WTC11 (cell line): ENCODE measurements around the gene ADK. TPM values are rescaled to one million over a fixed set of nuclear protein-coding genes. Genes with fewer than 3 reads are reported as not detected.

Experiments used
- ATAC-seq: fragments of 200-7000 bp; cut with Tn5 transposase; 2 replicates; pipeline ENCODE4 v1.10.0; 2021; ENCODE audit warnings: mild to moderate bottlenecking, moderate library complexity
- CTCF ChIA-PET: fragments of 300-600 bp; sonication (Branson Sonifier 250); formaldehyde crosslinking; loops from one replicate; lab custom pipeline; 2021; ENCODE audit warnings: antibody characterized with exemption; lab: Charles Lee
- POLR2A ChIA-PET: fragments of 350-600 bp; sonication (Branson Sonifier 250); formaldehyde crosslinking; loops from one replicate; lab custom pipeline; 2021; ENCODE audit warnings: antibody characterized with exemption; lab: Charles Lee
- DNase-seq: peaks from one replicate; pipeline ENCODE4 v3.0.0; 2021; ENCODE audit warnings: low spot score
- H3K27ac Mint-ChIP-seq: 2 replicates; pipeline ENCODE4 v1.8.0; 2021; ENCODE audit warnings: mixed read lengths
- H3K27me3 Mint-ChIP-seq: 2 replicates; pipeline ENCODE4 v1.8.0; 2021; ENCODE audit warnings: low read depth, mild to moderate bottlenecking, moderate library complexity, mixed read lengths
- H3K36me3 Mint-ChIP-seq: 2 replicates; pipeline ENCODE4 v1.8.0; 2021; ENCODE audit warnings: mixed read lengths
- H3K4me1 Mint-ChIP-seq: 2 replicates; pipeline ENCODE4 v1.8.0; 2022; ENCODE audit warnings: mixed read lengths
- H3K4me3 Mint-ChIP-seq: 2 replicates; pipeline ENCODE4 v1.8.0; 2021; ENCODE audit warnings: mild to moderate bottlenecking, moderate library complexity, mixed read lengths
- H3K9me3 Mint-ChIP-seq: 2 replicates; pipeline ENCODE4 v1.8.0; 2021; ENCODE audit warnings: mixed read lengths
- CREB1 ChIP-seq: sonication (generic); formaldehyde crosslinking; IDR thresholded peaks from 2 replicates; pipeline ENCODE4 v1.8.0; 2023; ENCODE audit warnings: mild to moderate bottlenecking, missing genetic modification reagents
- FOXK1 ChIP-seq: sonication (generic); formaldehyde crosslinking; IDR thresholded peaks from 2 replicates; pipeline ENCODE4 v1.8.0; 2022; ENCODE audit warnings: mild to moderate bottlenecking, moderate library complexity, missing genetic modification reagents
- MXD4 ChIP-seq: fragments of 250-450 bp; sonication (Bioruptor Pico); IDR thresholded peaks from 2 replicates; pipeline ENCODE4 v1.8.0; 2021; ENCODE audit warnings: mild to moderate bottlenecking, moderate library complexity, borderline replicate concordance
- NFATC4 ChIP-seq: fragments of 250-450 bp; sonication (Bioruptor Pico); IDR thresholded peaks from 2 replicates; pipeline ENCODE4 v1.9.0; 2021; ENCODE audit warnings: mild to moderate bottlenecking
- NR1H2 ChIP-seq: sonication (generic); formaldehyde crosslinking; IDR thresholded peaks from 2 replicates; pipeline ENCODE4 v1.9.0; 2021; ENCODE audit warnings: mild to moderate bottlenecking, moderate library complexity, missing genetic modification reagents
- PREB ChIP-seq: sonication (generic); formaldehyde crosslinking; IDR thresholded peaks from 2 replicates; pipeline ENCODE4 v1.8.1; 2022; ENCODE audit warnings: mild to moderate bottlenecking, missing genetic modification reagents, moderate library complexity, borderline replicate concordance
- SMAD3 ChIP-seq: sonication (generic); formaldehyde crosslinking; IDR thresholded peaks from 2 replicates; pipeline ENCODE4 v1.8.0; 2022; ENCODE audit warnings: missing genetic modification reagents, mild to moderate bottlenecking, borderline replicate concordance
- ZBTB21 ChIP-seq: sonication (generic); formaldehyde crosslinking; IDR thresholded peaks from 2 replicates; pipeline ENCODE4 v1.8.1; 2023; ENCODE audit warnings: mild to moderate bottlenecking, missing genetic modification reagents, borderline replicate concordance
- ZNF138 ChIP-seq: sonication (generic); formaldehyde crosslinking; conservative IDR thresholded peaks from 2 replicates; pipeline ENCODE4 v1.8.1; 2022; ENCODE audit warnings: mild to moderate bottlenecking, moderate library complexity, missing genetic modification reagents
- ZNF219 ChIP-seq: sonication (generic); formaldehyde crosslinking; IDR thresholded peaks from 2 replicates; pipeline ENCODE4 v1.8.0; 2023; ENCODE audit warnings: missing genetic modification reagents, mild to moderate bottlenecking, borderline replicate concordance
- ZNF263 ChIP-seq: sonication (generic); formaldehyde crosslinking; IDR thresholded peaks from 2 replicates; pipeline ENCODE4 v1.8.1; 2022; ENCODE audit warnings: low read depth, mild to moderate bottlenecking, moderate library complexity, missing genetic modification reagents
- total RNA-seq: library from RNA; stranded (reverse); gene quantifications from 3 replicates; pipeline ENCODE4 v1.2.3, GENCODE V29; 2021
- TF ChIP-seq, protein P1 (sequence below): fragments of 250-450 bp; sonication (Bioruptor Pico); IDR thresholded peaks from 2 replicates; pipeline ENCODE4 v1.9.0; 2021; ENCODE audit warnings: mild to moderate bottlenecking, borderline replicate concordance
- TF ChIP-seq, protein P2 (sequence below): fragments of 200-600 bp; IDR thresholded peaks from 2 replicates; pipeline ENCODE4 v1.8.0; 2022; ENCODE audit warnings: antibody characterized with exemption
- TF ChIP-seq, protein P3 (sequence below): sonication (generic); formaldehyde crosslinking; conservative IDR thresholded peaks from 2 replicates; pipeline ENCODE4 v1.8.1; 2023; ENCODE audit warnings: mild to moderate bottlenecking, low read depth, missing genetic modification reagents, moderate library complexity

Gene ADK
- total RNA-seq, 1 experiment from 2014 or later: 32.7 TPM

DNA sequence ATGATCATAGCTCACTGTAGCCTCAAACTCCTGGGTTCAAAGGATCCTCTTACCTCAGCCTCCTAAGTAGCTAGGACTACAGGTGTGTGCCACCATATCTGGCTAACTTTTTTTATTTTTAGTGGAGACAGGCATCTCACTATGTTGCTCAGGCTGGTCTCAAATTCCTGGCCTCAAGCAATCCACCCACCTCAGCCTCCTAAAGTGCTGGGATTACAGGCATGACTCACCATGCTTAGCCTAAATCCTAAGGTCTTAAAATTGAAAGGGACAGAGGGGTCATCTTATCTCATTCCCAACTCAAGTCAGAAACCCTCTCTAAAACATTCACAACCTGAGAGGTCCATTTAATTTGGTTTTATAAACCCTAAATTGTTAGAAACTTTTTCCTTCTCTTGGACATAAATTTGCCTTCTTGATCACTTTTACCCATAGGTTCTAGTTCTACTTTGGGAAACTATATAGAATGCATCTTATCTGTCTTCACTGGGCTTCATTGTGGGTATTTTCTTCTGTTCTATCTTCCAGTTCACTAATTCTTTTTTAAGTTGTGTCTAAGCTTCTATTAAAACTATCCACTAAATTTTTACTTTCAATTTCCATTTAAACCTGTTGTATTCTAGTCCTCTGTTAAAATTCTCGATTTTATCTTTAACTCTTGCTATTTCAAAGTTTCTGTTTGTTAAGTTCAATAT, 492.0 kb downstream of the ADK start:
- CTCF ChIA-PET: no interaction called here

DNA sequence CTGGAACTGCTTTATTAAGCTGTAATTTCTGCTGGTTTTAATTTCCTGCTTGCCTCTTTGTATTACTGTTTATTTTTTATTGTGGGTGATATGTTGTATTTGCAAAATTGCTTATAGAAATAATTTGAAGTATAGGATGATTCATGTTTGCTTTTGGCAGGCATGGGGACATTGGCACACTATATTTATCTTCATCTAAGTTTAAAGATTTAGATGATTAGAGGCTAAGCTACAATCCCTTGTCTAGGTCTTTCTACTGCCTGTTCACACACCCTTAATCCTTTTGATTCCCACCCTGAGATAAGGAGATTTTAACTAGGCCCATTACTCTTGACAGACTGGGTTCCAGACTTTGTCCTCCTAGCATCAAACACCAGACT, 492.6 kb downstream of the ADK start:
- Mint-ChIP-seq H3K27me3 (no peaks in the 10 kb centered on the region), H3K4me3 (no peak overlapping the region), H3K27ac (no peak overlapping the region), H3K4me1 (peaks cover 29% of the 10 kb centered on the region), H3K36me3 (peaks cover 6% of the 10 kb centered on the region), H3K9me3 (peaks cover 7% of the 10 kb centered on the region)
- CTCF ChIA-PET: no interaction called here
- DNase-seq (no peak), ATAC-seq (no peak)
- no peak for TF ChIP-seq NR1H2 (CRISPR knock-in tag)
- no peak for TF ChIP-seq SMAD3
- TF ChIP-seq, protein P1, sequence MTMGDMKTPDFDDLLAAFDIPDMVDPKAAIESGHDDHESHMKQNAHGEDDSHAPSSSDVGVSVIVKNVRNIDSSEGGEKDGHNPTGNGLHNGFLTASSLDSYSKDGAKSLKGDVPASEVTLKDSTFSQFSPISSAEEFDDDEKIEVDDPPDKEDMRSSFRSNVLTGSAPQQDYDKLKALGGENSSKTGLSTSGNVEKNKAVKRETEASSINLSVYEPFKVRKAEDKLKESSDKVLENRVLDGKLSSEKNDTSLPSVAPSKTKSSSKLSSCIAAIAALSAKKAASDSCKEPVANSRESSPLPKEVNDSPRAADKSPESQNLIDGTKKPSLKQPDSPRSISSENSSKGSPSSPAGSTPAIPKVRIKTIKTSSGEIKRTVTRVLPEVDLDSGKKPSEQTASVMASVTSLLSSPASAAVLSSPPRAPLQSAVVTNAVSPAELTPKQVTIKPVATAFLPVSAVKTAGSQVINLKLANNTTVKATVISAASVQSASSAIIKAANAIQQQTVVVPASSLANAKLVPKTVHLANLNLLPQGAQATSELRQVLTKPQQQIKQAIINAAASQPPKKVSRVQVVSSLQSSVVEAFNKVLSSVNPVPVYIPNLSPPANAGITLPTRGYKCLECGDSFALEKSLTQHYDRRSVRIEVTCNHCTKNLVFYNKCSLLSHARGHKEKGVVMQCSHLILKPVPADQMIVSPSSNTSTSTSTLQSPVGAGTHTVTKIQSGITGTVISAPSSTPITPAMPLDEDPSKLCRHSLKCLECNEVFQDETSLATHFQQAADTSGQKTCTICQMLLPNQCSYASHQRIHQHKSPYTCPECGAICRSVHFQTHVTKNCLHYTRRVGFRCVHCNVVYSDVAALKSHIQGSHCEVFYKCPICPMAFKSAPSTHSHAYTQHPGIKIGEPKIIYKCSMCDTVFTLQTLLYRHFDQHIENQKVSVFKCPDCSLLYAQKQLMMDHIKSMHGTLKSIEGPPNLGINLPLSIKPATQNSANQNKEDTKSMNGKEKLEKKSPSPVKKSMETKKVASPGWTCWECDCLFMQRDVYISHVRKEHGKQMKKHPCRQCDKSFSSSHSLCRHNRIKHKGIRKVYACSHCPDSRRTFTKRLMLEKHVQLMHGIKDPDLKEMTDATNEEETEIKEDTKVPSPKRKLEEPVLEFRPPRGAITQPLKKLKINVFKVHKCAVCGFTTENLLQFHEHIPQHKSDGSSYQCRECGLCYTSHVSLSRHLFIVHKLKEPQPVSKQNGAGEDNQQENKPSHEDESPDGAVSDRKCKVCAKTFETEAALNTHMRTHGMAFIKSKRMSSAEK: no peak
- POLR2A ChIA-PET: no interaction called here

More for the DNA sequence above, 492.0 kb downstream of the ADK start:
- ATAC-seq: no peak
- H3K27me3 Mint-ChIP-seq: no peaks in the 10 kb centered on the region
- H3K9me3 Mint-ChIP-seq: peaks cover 7% of the 10 kb centered on the region
- no peak for TF ChIP-seq NFATC4 (CRISPR knock-in tag)
- TF ChIP-seq, all 79 proteins: peak for 0
- no peak overlapping the region for H3K27ac Mint-ChIP-seq
- no peak overlapping the region for H3K4me3 Mint-ChIP-seq
- peaks cover 6% of the 10 kb centered on the region for H3K36me3 Mint-ChIP-seq
- peaks cover 29% of the 10 kb centered on the region for H3K4me1 Mint-ChIP-seq
- POLR2A ChIA-PET: no interaction called here
- DNase-seq: no peak

DNA sequence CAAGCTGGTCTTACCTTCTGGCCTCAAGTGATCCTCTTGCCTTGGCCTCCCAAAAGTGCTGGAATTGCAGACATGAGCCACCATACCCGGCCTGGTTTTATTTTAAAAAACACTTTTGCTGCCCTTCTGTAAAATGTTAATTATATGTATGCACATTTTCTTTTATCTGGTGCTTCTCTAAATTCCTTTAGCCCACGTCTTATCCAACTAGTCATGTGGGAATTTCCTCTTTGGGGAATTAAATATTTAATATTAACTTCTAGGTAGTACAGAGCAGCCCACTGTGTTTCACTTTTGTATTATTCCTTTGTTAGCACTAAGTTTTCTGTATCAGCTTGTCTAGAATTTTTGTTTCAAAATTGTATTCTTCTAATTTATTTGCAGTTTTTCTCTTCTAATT, 493.7 kb downstream of the ADK start:
- CTCF ChIA-PET: no interaction called here
- Mint-ChIP-seq H3K9me3 (peaks cover 7% of the 10 kb centered on the region), H3K27me3 (no peaks in the 10 kb centered on the region), H3K36me3 (peaks cover 6% of the 10 kb centered on the region), H3K4me3 (no peak overlapping the region)
- POLR2A ChIA-PET: no interaction called here
- no peak for TF ChIP-seq ZNF219 (CRISPR knock-in tag)
- TF ChIP-seq PREB (CRISPR knock-in tag): no peak
- TF ChIP-seq, protein P2, sequence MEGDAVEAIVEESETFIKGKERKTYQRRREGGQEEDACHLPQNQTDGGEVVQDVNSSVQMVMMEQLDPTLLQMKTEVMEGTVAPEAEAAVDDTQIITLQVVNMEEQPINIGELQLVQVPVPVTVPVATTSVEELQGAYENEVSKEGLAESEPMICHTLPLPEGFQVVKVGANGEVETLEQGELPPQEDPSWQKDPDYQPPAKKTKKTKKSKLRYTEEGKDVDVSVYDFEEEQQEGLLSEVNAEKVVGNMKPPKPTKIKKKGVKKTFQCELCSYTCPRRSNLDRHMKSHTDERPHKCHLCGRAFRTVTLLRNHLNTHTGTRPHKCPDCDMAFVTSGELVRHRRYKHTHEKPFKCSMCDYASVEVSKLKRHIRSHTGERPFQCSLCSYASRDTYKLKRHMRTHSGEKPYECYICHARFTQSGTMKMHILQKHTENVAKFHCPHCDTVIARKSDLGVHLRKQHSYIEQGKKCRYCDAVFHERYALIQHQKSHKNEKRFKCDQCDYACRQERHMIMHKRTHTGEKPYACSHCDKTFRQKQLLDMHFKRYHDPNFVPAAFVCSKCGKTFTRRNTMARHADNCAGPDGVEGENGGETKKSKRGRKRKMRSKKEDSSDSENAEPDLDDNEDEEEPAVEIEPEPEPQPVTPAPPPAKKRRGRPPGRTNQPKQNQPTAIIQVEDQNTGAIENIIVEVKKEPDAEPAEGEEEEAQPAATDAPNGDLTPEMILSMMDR: no peak
- TF ChIP-seq FOXK1 (CRISPR knock-in tag): no peak
- TF ChIP-seq ZNF263: no peak
- no peak for TF ChIP-seq ZBTB21
- no peak for TF ChIP-seq CREB1
- TF ChIP-seq, all 79 proteins: peak for 0
- H3K4me1 Mint-ChIP-seq: peaks cover 26% of the 10 kb centered on the region
- no peak overlapping the region for H3K27ac Mint-ChIP-seq
- ATAC-seq (no peak), DNase-seq (no peak)

DNA sequence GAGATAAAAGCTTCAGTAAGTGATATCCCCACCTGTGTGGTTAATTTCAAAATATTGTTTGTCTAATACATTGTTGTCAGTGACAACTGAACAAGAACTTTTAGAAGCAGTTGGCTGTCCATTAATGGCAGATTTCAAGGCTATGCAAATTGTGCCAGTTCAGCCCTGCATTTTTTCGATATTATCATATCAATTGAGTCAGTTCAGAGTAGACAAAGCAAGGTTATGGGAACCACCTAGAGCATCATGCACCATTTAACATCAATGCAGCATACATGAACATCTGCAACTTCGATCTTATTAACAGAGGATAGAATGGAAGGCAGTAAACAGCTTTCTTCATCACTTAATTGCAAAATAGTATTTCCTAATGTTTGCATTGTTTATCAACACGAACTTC, 494.7 kb downstream of the ADK start:
- H3K27me3 Mint-ChIP-seq: no peaks in the 10 kb centered on the region
- POLR2A ChIA-PET: no interaction called here
- no peak overlapping the region for H3K27ac Mint-ChIP-seq
- ATAC-seq (no peak), DNase-seq (no peak)
- CTCF ChIA-PET: no interaction called here
- H3K4me1 Mint-ChIP-seq: peaks cover 18% of the 10 kb centered on the region
- peaks cover 6% of the 10 kb centered on the region for H3K36me3 Mint-ChIP-seq
- H3K9me3 Mint-ChIP-seq: peaks cover 7% of the 10 kb centered on the region
- H3K4me3 Mint-ChIP-seq: no peak overlapping the region
- TF ChIP-seq, protein P3, sequence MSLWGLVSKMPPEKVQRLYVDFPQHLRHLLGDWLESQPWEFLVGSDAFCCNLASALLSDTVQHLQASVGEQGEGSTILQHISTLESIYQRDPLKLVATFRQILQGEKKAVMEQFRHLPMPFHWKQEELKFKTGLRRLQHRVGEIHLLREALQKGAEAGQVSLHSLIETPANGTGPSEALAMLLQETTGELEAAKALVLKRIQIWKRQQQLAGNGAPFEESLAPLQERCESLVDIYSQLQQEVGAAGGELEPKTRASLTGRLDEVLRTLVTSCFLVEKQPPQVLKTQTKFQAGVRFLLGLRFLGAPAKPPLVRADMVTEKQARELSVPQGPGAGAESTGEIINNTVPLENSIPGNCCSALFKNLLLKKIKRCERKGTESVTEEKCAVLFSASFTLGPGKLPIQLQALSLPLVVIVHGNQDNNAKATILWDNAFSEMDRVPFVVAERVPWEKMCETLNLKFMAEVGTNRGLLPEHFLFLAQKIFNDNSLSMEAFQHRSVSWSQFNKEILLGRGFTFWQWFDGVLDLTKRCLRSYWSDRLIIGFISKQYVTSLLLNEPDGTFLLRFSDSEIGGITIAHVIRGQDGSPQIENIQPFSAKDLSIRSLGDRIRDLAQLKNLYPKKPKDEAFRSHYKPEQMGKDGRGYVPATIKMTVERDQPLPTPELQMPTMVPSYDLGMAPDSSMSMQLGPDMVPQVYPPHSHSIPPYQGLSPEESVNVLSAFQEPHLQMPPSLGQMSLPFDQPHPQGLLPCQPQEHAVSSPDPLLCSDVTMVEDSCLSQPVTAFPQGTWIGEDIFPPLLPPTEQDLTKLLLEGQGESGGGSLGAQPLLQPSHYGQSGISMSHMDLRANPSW: no peak
- no peak for TF ChIP-seq MXD4 (CRISPR knock-in tag)
- TF ChIP-seq, protein P1: no peak
- no peak for TF ChIP-seq ZNF138
- no peak for TF ChIP-seq ZNF219 (CRISPR knock-in tag)
